GM19351 (cell line): ENCODE measurements around the gene OXCT1.
A peak's percentile ranks its signal among the peaks of the same experiment; 100 is the strongest.
"Not testable (repeated sequence)": the region's sequence is repeated elsewhere in the genome, so short reads cannot be mapped to it uniquely, and the experiment has no call there.

Experiments used
- ATAC-seq: cut with Tn5 transposase; IDR thresholded peaks from one replicate; pipeline ENCODE4 v1.9.1; 2021; ENCODE audit warnings: mild to moderate bottlenecking, moderate library complexity; ENCODE audit not compliant: unreplicated experiment

Gene OXCT1

GRCh38 chr5:41875121-41875520 is 4.9 kb upstream of the OXCT1 start:
- no peak for ATAC-seq

GRCh38 chr5:41874512-41875060 is 4.4 kb upstream of the OXCT1 start:
- no peak for ATAC-seq

GRCh38 chr5:41871852-41872251 is 1.6 kb upstream of the OXCT1 start:
- ATAC-seq, result no peak

GRCh38 chr5:41870627-41871048 is 413 bp upstream of the OXCT1 start:
- ATAC-seq, result no peak

GRCh38 chr5:41869151-41869723 is 988 bp downstream of the OXCT1 start:
- no peak for ATAC-seq

- peak; percentile 69 for ATAC-seq
Observed at GRCh38 chr5:41863871-41864486, 6.2 kb downstream of the OXCT1 start.

- no peak for ATAC-seq
Observed at GRCh38 chr5:41858890-41859289, 11.3 kb downstream of the OXCT1 start.

GRCh38 chr5:41857989-41858388 is 12.2 kb downstream of the OXCT1 start:
- no peak for ATAC-seq

- ATAC-seq, result peak; percentile 94
Observed at GRCh38 chr5:41856644-41857491, 13.4 kb downstream of the OXCT1 start.

GRCh38 chr5:41852293-41852692 is 17.9 kb downstream of the OXCT1 start:
- no peak for ATAC-seq

GRCh38 chr5:41851116-41851515 is 19.1 kb downstream of the OXCT1 start:
- no peak for ATAC-seq

- ATAC-seq, result no peak
Observed at GRCh38 chr5:41848983-41849382, 21.2 kb downstream of the OXCT1 start.

GRCh38 chr5:41845751-41846150 is 24.5 kb downstream of the OXCT1 start:
- ATAC-seq, result not testable (repeated sequence)

- no peak for ATAC-seq
Observed at GRCh38 chr5:41844502-41844901, 25.7 kb downstream of the OXCT1 start.

- peak; percentile 62 for ATAC-seq
Observed at GRCh38 chr5:41843456-41844370, 26.5 kb downstream of the OXCT1 start.

GRCh38 chr5:41842777-41843176 is 27.4 kb downstream of the OXCT1 start:
- ATAC-seq, result peak; percentile 85

- no peak for ATAC-seq
Observed at GRCh38 chr5:41841325-41841724, 28.9 kb downstream of the OXCT1 start.

- no peak for ATAC-seq
Observed at GRCh38 chr5:41840251-41840650, 30.0 kb downstream of the OXCT1 start.

GRCh38 chr5:41837793-41838192 is 32.4 kb downstream of the OXCT1 start:
- ATAC-seq, result no peak

- no peak for ATAC-seq
Observed at GRCh38 chr5:41835645-41836044, 34.6 kb downstream of the OXCT1 start.

GRCh38 chr5:41834506-41834905 is 35.7 kb downstream of the OXCT1 start:
- ATAC-seq, result no peak
